Neural cell (in vitro differentiated cells): ENCODE results near the gene LVRN. TPM values are rescaled to one million over a fixed set of nuclear protein-coding genes. Genes with fewer than 3 reads are reported as not detected.

Experiments used
- H2AFZ ChIP-seq: fragments of 200-600, 300-800 bp; sonication (generic), shearing (Covaris generic); 2 replicates; pipeline ENCODE4 v1.6.0; 2014; ENCODE audit warnings: low read depth, mild to moderate bottlenecking, antibody characterized with exemption, low read length, moderate library complexity
- H3F3A ChIP-seq: fragments of 200-600 bp; shearing (Covaris generic); 2 replicates; pipeline ENCODE4 v1.6.1; 2016; ENCODE audit warnings: mild to moderate bottlenecking, moderate library complexity, mixed read lengths, antibody characterized with exemption, low read length; ENCODE audit not compliant: insufficient read depth, poor library complexity, severe bottlenecking
- H3K27ac ChIP-seq: fragments of 200-600, 300-800 bp; sonication (generic), shearing (Covaris generic); 2 replicates; pipeline ENCODE4 v1.5.1; 2014; ENCODE audit warnings: mild to moderate bottlenecking, low read length, moderate library complexity
- H3K27me3 ChIP-seq: fragments of 300-800, 200-600 bp; sonication (generic), shearing (Covaris generic); 2 replicates; pipeline ENCODE4 v1.6.0; 2014; ENCODE audit warnings: mild to moderate bottlenecking, low read depth, low read length, moderate library complexity; ENCODE audit not compliant: insufficient read depth
- H3K36me3 ChIP-seq: fragments of 300-800, 200-600 bp; sonication (generic), shearing (Covaris generic); 2 replicates; pipeline ENCODE4 v1.5.1; 2014; ENCODE audit warnings: mild to moderate bottlenecking, antibody characterized with exemption, low read length, moderate library complexity; ENCODE audit not compliant: insufficient read depth
- H3K4me2 ChIP-seq: fragments of 300-800, 200-600 bp; sonication (generic), shearing (Covaris generic); 2 replicates; pipeline ENCODE4 v1.6.0; 2014; ENCODE audit warnings: mild to moderate bottlenecking, low read length
- H3K4me3 ChIP-seq: fragments of 300-800, 200-600 bp; sonication (generic), shearing (Covaris generic); 2 replicates; pipeline ENCODE4 v1.5.1; 2014; ENCODE audit warnings: mild to moderate bottlenecking, low read length, moderate library complexity
- H3K79me2 ChIP-seq: fragments of 200-600 bp; shearing (Covaris generic); replicated peaks from 2 replicates; pipeline ENCODE4 v1.6.0; 2014; ENCODE audit warnings: mild to moderate bottlenecking, low read length, moderate library complexity; ENCODE audit not compliant: insufficient read depth
- H3K9ac ChIP-seq: fragments of 300-800, 200-600 bp; sonication (generic), shearing (Covaris generic); 2 replicates; pipeline ENCODE4 v1.6.1; 2016; ENCODE audit warnings: mild to moderate bottlenecking, low read length, mixed read lengths
- H3K9me2 ChIP-seq: fragments of 200-600 bp; shearing (Covaris generic); 2 replicates; pipeline ENCODE4 v1.6.1; 2016; ENCODE audit warnings: mild to moderate bottlenecking, low read length, mixed read lengths; ENCODE audit not compliant: insufficient read depth
- H3K9me3 ChIP-seq: fragments of 200-600, 300-800 bp; sonication (generic), shearing (Covaris generic); 2 replicates; pipeline ENCODE4 v1.6.1; 2016; ENCODE audit warnings: mild to moderate bottlenecking, mixed run types, low read length, moderate library complexity, mixed read lengths
- H4K20me1 ChIP-seq: fragments of 200-600 bp; shearing (Covaris generic); 2 replicates; pipeline ENCODE4 v1.6.1; 2016; ENCODE audit warnings: mild to moderate bottlenecking, mixed run types; ENCODE audit not compliant: insufficient read depth
- CTCF ChIP-seq: fragments of 450-650 bp; IDR thresholded peaks from 2 replicates; pipeline ENCODE4 v1.5.1; 2014; ENCODE audit warnings: antibody characterized with exemption, mild to moderate bottlenecking, moderate library complexity; ENCODE audit not compliant: poor library complexity, severe bottlenecking
- EP300 ChIP-seq: fragments of 450-650 bp; conservative IDR thresholded peaks from 2 replicates; pipeline ENCODE4 v1.6.1; 2014; ENCODE audit warnings: antibody characterized with exemption, mild to moderate bottlenecking, moderate library complexity; ENCODE audit not compliant: poor library complexity, severe bottlenecking
- EZH2 ChIP-seq: fragments of 200-600, 300-800 bp; shearing (Covaris generic), sonication (generic); IDR thresholded peaks from 2 replicates; pipeline ENCODE4 v1.6.1; 2014; ENCODE audit warnings: antibody characterized with exemption, low read length, borderline replicate concordance, mild to moderate bottlenecking; ENCODE audit not compliant: insufficient read depth, poor library complexity, severe bottlenecking
- MXI1 ChIP-seq: fragments of 450-650 bp; conservative IDR thresholded peaks from 2 replicates; pipeline ENCODE4 v1.6.1; 2014; ENCODE audit warnings: antibody characterized with exemption, mild to moderate bottlenecking; ENCODE audit not compliant: poor library complexity, severe bottlenecking
- POLR2AphosphoS5 ChIP-seq: IDR thresholded peaks from 2 replicates; pipeline ENCODE4 v1.6.1; 2012
- RAD21 ChIP-seq: fragments of 450-650 bp; conservative IDR thresholded peaks from 2 replicates; pipeline ENCODE4 v1.6.1; 2014; ENCODE audit warnings: antibody characterized with exemption, mild to moderate bottlenecking, moderate library complexity
- REST ChIP-seq: IDR thresholded peaks from 2 replicates; pipeline ENCODE4 v1.6.1; 2012; ENCODE audit warnings: borderline replicate concordance
- SMC3 ChIP-seq: fragments of 450-650 bp; conservative IDR thresholded peaks from 2 replicates; pipeline ENCODE4 v1.6.1; 2014; ENCODE audit warnings: antibody characterized with exemption, mild to moderate bottlenecking, moderate library complexity; ENCODE audit not compliant: poor library complexity
- TAF1 ChIP-seq: IDR thresholded peaks from 2 replicates; pipeline ENCODE4 v1.6.1; 2012; ENCODE audit warnings: low read depth
- polyA plus RNA-seq: library from polyadenylated mRNA; depleted of rRNA; stranded (reverse); fragments of >200 nt; gene quantifications from 2 replicates; pipeline ENCODE4 v1.2.3, GENCODE V29; 2014

Gene LVRN
- polyA plus RNA-seq, 1 donor from 2014 or later: 3.5 TPM

DNA sequence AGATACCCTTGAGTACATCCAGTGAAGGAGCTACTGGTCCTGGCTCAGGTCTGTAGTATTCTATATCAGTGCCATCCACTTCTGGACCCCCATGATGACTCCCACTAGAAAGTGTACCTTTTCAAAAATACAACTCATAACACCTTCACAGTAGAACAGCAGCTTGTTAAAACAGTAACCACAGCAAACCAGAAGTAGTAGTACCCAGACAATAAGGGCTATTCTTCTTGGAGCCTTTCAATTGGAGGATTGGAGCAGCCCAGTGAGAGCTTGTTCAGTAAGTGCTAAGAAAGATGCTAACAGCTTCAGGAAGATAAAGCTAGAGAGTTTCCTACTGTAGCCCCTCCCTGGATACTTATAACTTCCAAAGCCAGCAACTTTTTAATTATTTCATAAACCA, 80.1 kb downstream of the LVRN start:
- Histone ChIP-seq H3K27me3 (no peaks in the 10 kb centered on the region), H3K9me2 (no peaks in the 10 kb centered on the region), H2AFZ (no peak overlapping the region), H3K4me3 (no peak overlapping the region), H4K20me1 (no peaks in the 10 kb centered on the region), H3K79me2 (no peaks in the 10 kb centered on the region), H3K27ac (no peak overlapping the region), H3F3A (no peaks in the 10 kb centered on the region), H3K36me3 (no peaks in the 10 kb centered on the region), H3K9ac (no peak overlapping the region), H3K9me3 (no peaks in the 10 kb centered on the region), H3K4me2 (no peak overlapping the region)
- TF ChIP-seq MXI1 (no peak), EP300 (no peak), SMC3 (no peak), EZH2 (no peak), REST (no peak), RAD21 (no peak), CTCF (no peak), TAF1 (no peak), POLR2AphosphoS5 (no peak)

DNA sequence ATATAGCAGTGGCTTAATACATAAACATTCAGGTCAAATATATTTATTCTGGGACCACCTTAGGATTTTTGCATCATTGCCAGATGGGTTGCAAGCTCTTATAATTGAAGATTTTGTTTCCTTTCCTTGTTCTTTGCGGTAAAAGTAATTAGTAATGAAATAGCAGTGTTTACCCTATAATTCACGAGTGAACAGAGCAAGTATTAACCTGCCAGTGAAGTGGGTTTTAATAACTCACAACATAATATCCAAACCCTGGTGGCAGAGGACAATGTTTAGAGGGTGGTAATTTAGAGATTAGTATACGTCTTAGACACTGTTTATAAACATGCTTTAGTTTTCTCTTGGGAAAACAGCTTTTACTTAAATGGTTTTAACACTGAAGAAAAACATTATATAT, 81.8 kb downstream of the LVRN start:
- no peaks in the 10 kb centered on the region for H3K79me2 ChIP-seq
- H4K20me1 ChIP-seq: no peaks in the 10 kb centered on the region

More for the DNA sequence above, 81.8 kb downstream of the LVRN start:
- Histone ChIP-seq H2AFZ (no peak overlapping the region), H3K27ac (no peak overlapping the region), H3K9ac (no peak overlapping the region), H3K36me3 (no peaks in the 10 kb centered on the region), H3K4me3 (no peak overlapping the region), H3F3A (no peaks in the 10 kb centered on the region), H3K27me3 (no peaks in the 10 kb centered on the region), H3K4me2 (no peak overlapping the region), H3K9me3 (no peaks in the 10 kb centered on the region), H3K9me2 (no peaks in the 10 kb centered on the region)
- no peak for TF ChIP-seq SMC3
- no peak for TF ChIP-seq CTCF
- no peak for TF ChIP-seq RAD21
- no peak for TF ChIP-seq EZH2
- no peak for TF ChIP-seq EP300
- TF ChIP-seq TAF1: no peak
- no peak for TF ChIP-seq POLR2AphosphoS5
- no peak for TF ChIP-seq MXI1
- TF ChIP-seq REST: no peak
